Mucosa of descending colon (tissue), 3 donors: Measurements from ENCODE around the gene RIOK2. TPM values are rescaled to one million over a fixed set of nuclear protein-coding genes. Genes with fewer than 3 reads are reported as not detected.
"Not testable (repeated sequence)": the region's sequence is repeated elsewhere in the genome, so short reads cannot be mapped to it uniquely, and the experiment has no call there.

Experiments used
- ATAC-seq: fragments of 200-7000 bp; cut with Tn5 transposase; one replicate; pipeline ENCODE4 v1.9.1; 2020; ENCODE audit warnings: mild to moderate bottlenecking, moderate library complexity
- DNase-seq, 3 donors: peaks; one replicate each; pipeline ENCODE4 v3.0.0-alpha.2; 2020
- H3K36me3 ChIP-seq: fragments of 200-600 bp; one replicate; pipeline ENCODE4 v1.8.0; 2021; ENCODE audit warnings: low read depth, mild to moderate bottlenecking
- H3K4me1 ChIP-seq: fragments of 200-600 bp; one replicate; pipeline ENCODE4 v1.8.0; 2021; ENCODE audit warnings: low read depth, mild to moderate bottlenecking
- H3K4me3 ChIP-seq: fragments of 200-600 bp; one replicate; pipeline ENCODE4 v1.8.0; 2021; ENCODE audit warnings: mild to moderate bottlenecking
- H3K9me3 ChIP-seq: fragments of 200-600 bp; one replicate; pipeline ENCODE4 v1.8.0; 2021; ENCODE audit warnings: mild to moderate bottlenecking
- intact Hi-C, 2 donors: fragments of 100-400 bp; cut with DNase I in 1 of 2; cut with micrococcal nuclease in 1 of 2; formaldehyde crosslinking; loops; one replicate each; pipeline versions ENCODE4 v1.11.0 to v1.11.1; 2022; cut with DNase I, micrococcal nuclease
- total RNA-seq, 3 donors: library from RNA; stranded (reverse); fragmentation: NEBNext Ultra II Directional in 2 of 3; extraction: Animal tissue kit (Norgen Biotek cat#: 25700) in 2 of 3; gene quantifications; one replicate each; pipeline versions ENCODE4 v1.2.1 to v1.2.4, GENCODE V29; 2021 to 2023
- TF ChIP-seq, protein P1 (sequence below): fragments of 200-600 bp; IDR thresholded peaks from one replicate; pipeline ENCODE4 v1.8.0; 2022; ENCODE audit warnings: antibody characterized with exemption, mild to moderate bottlenecking
- donor health status: DM: no; HTN: no; CAD: no; lungs with moderate emphysema.
- donor health status: DM: no; HTN: no; CAD: no.
- donor health status: DM: no; HTN: yes; CAD: no.

Gene RIOK2
- total RNA-seq, 3 donors from 2014 or later = 18.0 to 26.8 (median 21.3) TPM

DNA sequence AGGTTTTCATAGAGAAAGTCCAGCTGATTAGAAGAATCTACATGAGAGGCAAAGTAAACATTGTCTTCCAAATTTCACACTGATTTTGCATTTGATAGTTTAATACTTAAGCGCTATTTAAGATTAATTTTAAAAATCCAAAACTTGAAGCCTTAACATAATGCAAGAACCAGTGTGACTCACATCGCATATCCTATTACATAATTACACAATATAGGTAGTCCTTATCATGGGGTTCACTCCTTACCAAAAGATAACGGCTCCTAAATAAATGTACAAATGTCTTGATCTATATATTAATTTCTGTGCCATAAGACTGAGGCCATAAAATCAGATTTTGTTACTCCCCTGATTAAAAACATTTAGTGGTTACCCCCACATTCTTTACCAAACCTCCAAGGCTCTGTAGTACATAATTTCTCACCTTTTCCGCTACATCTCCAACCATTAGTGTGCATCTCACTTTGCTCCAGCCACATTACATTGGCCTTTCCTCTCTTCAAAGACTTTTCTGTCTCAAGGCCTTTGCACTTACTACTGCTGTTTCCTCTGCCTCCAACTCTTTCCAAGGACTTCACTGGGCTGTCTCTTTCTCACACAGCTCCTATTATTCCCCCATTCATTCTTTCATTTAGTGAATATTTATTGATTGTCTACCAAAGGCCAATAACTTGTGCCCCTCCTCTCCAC, 1.0 kb downstream of the RIOK2 start:
- no peak for DNase-seq
- ATAC-seq = no peak
- intact Hi-C loops = no loop called here

DNA sequence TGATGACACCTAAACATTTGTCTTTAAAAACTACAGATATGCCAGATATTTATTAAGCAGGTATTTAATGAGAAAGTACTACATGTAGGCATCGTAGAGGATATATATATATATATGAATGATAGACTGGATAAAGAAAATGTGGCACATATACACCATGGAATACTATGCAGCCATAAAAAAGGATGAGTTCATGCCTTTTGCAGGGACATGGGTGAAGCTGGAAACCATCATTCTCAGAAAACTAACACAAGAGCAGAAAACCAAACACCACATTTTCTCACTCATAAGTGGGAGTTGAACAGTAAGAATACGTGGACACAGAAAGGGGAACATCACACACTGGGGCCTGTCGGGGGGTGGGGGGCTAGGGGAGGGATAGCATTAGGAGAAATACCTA, 3.6 kb downstream of the RIOK2 start:
- intact Hi-C loops, H3K9me3 ChIP-seq, ATAC-seq, H3K36me3 ChIP-seq, DNase-seq, H3K4me1 ChIP-seq, H3K4me3 ChIP-seq: not testable (repeated sequence)

More for the DNA sequence above, 1.0 kb downstream of the RIOK2 start:
- TF ChIP-seq, protein P1, sequence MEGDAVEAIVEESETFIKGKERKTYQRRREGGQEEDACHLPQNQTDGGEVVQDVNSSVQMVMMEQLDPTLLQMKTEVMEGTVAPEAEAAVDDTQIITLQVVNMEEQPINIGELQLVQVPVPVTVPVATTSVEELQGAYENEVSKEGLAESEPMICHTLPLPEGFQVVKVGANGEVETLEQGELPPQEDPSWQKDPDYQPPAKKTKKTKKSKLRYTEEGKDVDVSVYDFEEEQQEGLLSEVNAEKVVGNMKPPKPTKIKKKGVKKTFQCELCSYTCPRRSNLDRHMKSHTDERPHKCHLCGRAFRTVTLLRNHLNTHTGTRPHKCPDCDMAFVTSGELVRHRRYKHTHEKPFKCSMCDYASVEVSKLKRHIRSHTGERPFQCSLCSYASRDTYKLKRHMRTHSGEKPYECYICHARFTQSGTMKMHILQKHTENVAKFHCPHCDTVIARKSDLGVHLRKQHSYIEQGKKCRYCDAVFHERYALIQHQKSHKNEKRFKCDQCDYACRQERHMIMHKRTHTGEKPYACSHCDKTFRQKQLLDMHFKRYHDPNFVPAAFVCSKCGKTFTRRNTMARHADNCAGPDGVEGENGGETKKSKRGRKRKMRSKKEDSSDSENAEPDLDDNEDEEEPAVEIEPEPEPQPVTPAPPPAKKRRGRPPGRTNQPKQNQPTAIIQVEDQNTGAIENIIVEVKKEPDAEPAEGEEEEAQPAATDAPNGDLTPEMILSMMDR = no peak
- no peaks in the 10 kb centered on the region for H3K36me3 ChIP-seq
- no peak overlapping the region for H3K4me3 ChIP-seq
- no peaks in the 10 kb centered on the region for H3K9me3 ChIP-seq
- H3K4me1 ChIP-seq = no peaks in the 10 kb centered on the region

DNA sequence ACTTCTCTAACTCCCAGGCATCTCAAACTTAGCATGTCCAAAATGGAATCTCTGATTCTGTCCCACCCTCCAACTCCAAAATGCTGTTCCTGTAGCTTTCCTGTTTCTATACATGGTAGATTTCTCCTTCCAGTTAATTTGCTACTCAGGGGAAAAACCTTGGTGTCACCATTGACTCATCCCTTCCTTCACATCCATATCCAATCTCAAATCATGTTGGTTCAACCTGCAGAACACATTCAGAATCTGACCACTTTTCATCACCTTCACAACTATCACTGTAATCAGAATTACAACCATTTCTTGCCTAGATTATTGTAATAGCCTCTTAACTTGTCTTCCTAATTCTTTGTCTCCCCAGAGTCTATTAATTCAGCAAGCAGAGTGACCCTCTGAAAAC, 10.8 kb downstream of the RIOK2 start:
- TF ChIP-seq, protein P1 = no peak
- no peaks in the 10 kb centered on the region for H3K4me1 ChIP-seq
- ATAC-seq (no peak), DNase-seq (no peak)
- no peaks in the 10 kb centered on the region for H3K36me3 ChIP-seq
- no peaks in the 10 kb centered on the region for H3K9me3 ChIP-seq
- no peak overlapping the region for H3K4me3 ChIP-seq
- intact Hi-C loops = no loop called here

DNA sequence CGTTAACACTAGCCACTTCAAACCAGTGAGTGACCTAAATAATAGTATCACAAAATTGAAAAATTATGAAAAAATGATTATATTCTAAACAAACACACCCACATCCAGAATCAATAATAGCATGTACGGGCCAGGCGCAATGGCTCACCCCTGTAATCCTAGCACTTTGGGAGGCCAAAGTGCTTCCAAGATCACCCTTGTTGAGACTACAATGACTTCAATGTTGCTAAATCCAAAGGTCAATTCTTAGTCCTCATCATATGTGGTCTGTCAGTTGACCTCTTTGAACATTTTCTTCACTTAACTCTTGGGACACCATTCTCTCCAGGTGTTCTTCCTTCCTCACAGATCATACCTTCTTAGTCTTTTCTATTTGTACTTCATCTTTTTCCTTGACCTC, 11.3 kb downstream of the RIOK2 start:
- TF ChIP-seq, protein P1 = no peak
- Histone ChIP-seq H3K36me3 (no peaks in the 10 kb centered on the region), H3K9me3 (no peaks in the 10 kb centered on the region), H3K4me1 (no peaks in the 10 kb centered on the region), H3K4me3 (no peak overlapping the region)
- intact Hi-C loops = no loop called here
- DNase-seq (no peak), ATAC-seq (peak; percentile 39)

DNA sequence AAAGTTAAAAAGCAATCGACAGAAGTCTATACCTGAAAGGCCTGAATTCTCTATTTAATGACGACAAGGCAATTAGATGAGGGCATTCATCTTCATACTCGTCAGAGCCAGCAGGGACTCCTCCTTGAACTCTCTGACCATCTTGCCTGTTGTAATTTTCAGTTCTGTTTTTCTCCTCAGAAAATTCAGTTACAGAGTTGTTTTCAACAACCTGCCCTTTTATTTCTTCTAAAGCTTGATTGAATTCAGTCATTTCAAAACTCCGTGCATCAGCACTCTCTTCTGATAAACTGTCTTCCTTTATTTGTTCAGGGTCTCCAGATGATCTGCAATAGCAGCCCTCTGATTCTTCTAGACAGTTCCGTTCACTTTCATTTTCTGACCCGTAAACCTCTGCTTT, 15.6 kb downstream of the RIOK2 start:
- no peak overlapping the region for H3K4me3 ChIP-seq
- intact Hi-C loops = loop anchor here in 1 of 2 donors (10.0 kb wide), 1 partner anchor 293 kb away; the partner anchor contains the start of gene ERAP2
- TF ChIP-seq, protein P1 = no peak
- DNase-seq (no peak), ATAC-seq (no peak)
- no peaks in the 10 kb centered on the region for H3K36me3 ChIP-seq
- H3K4me1 ChIP-seq = peaks cover 8% of the 10 kb centered on the region
- no peaks in the 10 kb centered on the region for H3K9me3 ChIP-seq

DNA sequence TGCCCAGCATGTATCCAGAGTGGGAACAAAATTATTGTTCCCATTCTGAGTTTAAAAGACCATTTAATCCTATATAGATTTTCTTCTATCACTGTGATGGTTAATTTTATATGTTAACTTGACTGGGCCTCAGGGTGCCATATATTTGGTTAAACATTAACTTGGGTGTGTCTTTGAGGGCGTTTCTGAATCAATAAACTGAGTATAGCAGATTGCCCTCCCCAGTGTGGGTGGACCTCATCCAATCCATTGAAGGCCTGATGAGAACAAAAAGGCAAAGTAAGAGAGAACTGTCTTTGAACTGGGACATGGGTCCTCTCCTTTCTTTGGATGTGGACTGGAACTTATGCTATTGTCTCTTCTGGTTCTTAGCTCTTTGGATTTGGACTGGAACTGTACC, 17.3 kb downstream of the RIOK2 start:
- intact Hi-C loops = loop anchor here in 1 of 2 donors (10.0 kb wide), 1 partner anchor 291 kb away; the partner anchor contains the start of gene ERAP2
- ATAC-seq = peak; percentile 96
- peak in 2 of 3 donors; percentile 35 to 84 for DNase-seq
- no peak overlapping the region for H3K4me3 ChIP-seq
- TF ChIP-seq, protein P1 = no peak
- H3K36me3 ChIP-seq = no peaks in the 10 kb centered on the region
- H3K9me3 ChIP-seq = no peaks in the 10 kb centered on the region
- H3K4me1 ChIP-seq = peaks cover 8% of the 10 kb centered on the region
